ENCODE results near the gene LRP4.

- TF ChIP-seq RARB (CRISPR knock-in tag; IDR thresholded peaks at IDR 0.05), result no peak
- TF ChIP-seq CSDC2 (CRISPR knock-in tag; IDR thresholded peaks at IDR 0.05), result no peak
These were observed 49.4 kb downstream of the LRP4 start for GRCh38 chr11:46868912-46869311.
